Measurements from ENCODE around the gene SPECC1L.
"Not testable (repeated sequence)": the region's sequence is repeated elsewhere in the genome, so short reads cannot be mapped to it uniquely, and the experiment has no call there.

SPECC1L gene

DNA sequence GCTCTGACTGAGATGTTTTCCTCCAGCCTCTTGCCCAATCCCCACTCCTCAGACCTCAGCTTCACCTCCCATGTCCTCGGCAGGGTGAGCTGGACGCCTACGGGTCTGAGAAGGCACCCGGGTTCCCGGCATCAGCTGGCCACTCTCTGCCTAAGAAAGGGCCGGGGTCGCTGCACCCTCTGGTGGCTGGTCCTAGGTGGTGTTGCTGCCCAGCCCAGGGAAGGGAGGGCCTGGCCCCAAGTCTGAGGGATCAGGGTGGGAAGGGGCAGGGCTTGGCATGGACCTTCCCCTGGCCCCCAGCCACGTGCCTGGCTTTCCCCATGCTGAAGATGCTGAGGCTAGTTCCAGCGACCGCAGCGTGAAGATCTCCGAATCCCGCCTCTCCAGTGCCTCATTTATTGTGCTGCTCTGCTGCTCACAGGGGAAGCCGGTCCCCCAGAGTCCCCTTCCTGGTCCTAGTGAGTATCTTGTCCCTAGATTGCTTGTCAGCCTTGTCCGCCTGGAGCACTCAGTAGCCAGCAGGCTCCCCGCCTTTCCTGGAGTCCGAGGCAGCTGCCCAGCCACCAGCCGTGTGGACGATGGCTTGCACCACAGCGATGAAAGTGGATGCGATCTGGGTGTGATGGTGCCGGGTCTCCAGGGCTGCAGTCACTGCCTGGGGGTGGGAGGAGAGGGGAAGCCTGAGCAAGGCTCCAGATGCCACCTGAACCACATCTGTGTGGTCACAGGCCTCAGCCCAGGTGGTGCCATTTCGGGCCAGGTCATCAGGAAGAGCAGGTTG lies 22.9 kb upstream of the SPECC1L start:
- peak; percentile 89 for DNase-seq

DNA sequence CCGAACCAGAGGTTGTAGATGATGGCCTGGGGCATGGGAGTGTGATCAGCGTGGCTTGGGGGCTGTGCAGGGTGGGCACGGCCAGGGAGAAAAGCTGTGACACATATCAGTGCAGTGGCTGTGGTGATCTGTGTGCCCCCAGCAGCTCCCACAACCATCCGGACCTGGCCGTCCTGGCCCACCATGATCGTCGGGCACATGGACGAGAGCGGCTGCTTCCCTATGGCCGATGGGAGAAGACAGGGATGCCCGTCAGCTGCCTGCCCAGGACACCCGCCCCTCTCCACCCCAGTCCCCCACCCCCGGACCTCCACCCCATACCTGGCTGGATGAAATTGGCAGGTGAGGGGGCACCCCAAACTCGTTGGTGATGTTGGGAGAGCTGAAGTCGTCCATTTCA lies 22.0 kb upstream of the SPECC1L start:
- not testable (repeated sequence) for DNase-seq

DNA sequence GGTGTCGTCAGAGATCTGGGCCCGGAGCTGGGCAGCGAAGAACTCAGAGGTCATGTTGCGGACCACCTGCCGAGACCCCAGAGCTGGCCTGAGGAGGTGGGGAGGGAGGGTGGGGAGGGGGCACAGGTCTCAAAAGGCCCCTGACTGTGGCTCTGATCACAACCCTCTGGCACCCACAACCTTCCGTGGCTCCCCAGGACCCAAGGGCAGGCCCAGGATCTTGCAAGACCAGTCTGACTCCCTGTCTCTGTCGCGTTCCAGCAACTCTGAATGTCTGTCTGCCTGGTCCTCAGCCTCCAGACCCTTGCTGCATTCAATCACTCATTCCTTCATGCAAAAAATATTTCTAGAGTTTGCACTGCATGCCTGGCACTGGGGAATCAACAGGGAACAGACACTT lies 21.2 kb upstream of the SPECC1L start:
- DNase-seq, result not testable (repeated sequence)

DNA sequence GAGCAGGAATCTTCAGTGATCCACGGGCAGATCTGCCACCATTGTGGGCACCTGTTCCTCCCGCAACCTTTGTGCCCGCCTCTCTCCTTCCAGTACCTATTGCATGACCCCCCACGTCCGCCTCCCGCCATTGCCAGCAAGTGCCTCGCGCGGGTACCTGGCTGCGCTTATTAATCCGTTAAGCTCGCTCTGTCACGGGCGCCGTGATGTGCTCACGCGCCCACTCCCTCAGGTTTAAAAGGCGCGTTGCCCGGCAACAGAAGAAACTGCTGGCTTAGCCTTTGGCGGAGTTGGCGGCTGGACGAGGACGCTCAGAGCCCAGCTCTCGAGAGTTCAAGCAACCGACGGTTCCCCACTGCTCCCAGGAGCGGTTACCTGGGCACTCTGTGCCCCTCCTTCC lies 19.3 kb upstream of the SPECC1L start:
- not testable (repeated sequence) for DNase-seq

DNA sequence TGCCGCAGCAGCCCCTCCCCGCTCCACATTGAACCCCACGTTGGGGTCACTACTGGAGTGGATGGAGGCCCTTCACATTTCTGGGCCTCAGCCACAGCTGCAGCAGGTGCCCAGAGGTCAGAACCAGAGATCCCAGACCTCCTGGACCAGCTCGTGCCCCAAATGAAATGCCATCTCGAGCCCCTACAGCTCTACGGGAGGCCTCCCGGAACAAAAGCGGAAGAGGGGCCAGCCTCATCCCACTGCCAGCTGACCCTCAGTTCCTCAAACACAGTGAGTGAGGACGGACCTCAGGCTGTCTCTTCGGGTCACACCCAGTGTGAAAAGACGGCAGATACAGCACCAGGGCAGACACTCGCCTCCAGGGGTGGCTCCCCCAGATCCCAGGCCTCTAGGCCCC lies 17.5 kb upstream of the SPECC1L start:
- DNase-seq, result not testable (repeated sequence)

DNA sequence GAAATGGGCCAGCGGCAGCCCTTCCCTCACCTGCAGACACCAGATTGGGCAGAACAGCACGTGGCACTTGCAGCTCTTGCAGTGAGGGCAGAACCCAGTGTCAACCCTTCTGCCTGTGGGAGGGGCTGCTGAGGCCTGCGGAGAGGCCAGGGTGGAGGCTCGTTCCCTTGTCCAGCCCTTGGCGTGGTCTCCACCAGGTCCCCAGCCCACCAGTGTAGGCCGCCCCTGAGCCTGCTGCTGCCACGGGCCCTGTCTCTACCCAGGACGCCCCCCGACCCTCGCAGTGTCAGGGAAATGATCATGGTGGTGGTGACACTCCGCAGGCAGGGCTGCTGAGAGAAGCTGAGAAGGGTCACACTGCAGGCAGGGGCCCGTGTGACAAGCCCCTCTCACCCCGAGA lies 14.5 kb upstream of the SPECC1L start:
- not testable (repeated sequence) for DNase-seq

DNA sequence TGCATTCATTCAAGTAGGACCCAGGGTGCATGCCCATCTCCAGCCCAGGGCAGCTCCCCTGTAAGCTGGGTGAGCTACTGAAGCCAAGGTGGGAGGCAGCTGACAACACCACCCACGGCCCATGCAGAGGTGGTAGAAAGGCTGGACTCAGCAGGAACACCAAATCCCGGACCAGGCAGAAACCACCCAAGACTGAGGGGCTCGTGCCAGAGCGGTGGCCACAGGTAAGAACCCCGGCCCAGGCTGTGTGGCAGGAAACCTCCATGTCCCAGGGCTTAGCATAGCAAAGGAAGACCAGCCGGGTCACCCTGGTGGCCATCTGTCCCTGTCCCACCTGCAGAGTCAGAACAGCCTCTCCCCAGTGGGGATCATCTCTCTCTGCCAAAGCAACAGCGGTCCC lies 13.9 kb upstream of the SPECC1L start:
- not testable (repeated sequence) for DNase-seq

DNA sequence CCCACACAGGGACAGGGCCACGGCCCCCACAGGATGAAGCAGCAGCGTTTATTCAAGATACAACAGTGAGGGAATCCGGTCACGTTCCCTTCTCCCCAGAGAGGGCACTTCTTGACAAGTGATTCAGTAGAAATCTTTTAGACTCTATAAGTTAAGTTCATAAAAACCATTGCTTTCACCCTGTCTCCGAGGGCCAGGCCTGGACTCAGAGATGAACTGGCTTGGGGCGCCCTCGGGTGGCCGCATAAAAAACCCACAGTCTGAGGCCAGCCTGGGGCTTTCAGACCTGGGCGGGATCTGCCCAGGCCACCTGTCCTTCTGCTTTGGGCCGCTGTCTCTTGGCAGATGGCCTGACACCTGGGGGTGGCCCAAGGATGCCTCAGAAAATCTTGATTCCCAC lies 11.2 kb upstream of the SPECC1L start:
- peak; percentile 73 for DNase-seq

DNA sequence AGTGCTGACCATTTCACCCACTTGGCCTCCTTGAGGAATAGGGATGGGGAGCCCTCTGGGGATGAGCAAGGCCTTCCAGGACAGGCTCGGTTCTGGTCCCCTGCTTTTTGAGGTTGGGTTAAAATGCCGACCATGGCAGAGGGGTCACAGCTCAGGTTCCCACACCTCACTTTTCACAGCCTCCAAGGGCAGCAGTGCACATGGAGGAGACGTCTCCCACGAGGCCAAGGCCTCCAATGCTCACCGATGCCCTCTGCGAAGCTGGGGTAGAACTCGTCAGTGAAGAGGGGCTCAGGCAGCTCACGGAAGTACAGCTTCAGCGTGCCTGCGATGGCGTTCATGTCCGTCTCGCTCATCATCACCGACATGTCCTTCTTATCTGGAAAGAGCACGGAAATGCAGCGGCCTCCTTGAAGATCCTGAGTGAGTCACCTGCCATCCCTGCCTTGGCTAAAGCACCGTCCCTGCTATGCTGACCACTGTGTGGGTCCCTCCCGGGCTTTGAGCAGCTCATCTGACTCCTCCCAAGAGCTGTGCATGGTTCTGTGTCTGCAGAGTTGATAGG lies 8.4 kb upstream of the SPECC1L start:
- not testable (repeated sequence) for DNase-seq

DNA sequence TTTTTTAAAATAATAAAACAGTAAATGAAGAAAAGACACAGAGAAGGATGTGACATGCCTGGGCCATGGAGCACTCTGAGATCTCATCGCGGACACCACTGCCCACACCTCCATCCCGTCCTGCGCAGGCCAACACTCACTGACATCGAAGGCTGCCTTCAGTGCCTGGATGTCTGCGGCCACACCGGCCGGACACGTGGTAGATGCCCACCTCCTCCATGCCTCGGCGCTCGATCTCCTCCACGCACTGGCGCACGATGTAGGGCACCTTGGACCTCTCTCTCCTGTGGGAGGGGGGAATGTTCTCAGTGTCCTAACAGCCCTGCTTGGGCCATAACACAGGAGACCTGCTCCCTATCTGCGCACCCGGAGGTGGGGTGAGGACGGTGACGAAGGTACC lies 7.2 kb upstream of the SPECC1L start:
- DNase-seq, result not testable (repeated sequence)

DNA sequence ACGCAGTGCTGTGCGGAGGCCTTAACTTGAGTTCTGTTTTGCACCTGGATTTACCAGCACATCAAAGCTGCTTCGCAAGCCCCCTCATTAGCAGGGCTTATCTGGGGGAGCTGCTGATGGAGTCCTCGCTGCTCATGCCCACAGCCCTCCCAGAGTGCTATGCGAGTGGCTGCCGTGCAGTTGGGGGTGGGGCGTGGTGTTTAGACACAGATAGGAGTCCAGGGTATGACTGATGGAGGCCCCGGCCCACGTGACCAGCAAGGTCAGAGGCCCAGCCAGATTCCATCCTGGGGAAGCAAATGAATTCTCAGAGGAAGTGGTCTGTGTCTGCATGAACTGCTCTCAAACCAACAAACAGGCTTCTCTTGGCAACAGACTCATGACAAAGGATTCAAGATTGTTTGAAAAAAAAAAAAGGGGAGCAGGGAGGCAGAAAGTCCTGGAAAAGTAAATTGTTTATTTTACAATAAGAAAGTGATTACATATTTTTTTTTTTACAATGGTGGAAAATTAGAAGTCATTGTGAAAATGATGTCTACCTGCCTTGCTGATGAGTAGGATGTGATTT lies 6.2 kb upstream of the SPECC1L start:
- not testable (repeated sequence) for DNase-seq

DNA sequence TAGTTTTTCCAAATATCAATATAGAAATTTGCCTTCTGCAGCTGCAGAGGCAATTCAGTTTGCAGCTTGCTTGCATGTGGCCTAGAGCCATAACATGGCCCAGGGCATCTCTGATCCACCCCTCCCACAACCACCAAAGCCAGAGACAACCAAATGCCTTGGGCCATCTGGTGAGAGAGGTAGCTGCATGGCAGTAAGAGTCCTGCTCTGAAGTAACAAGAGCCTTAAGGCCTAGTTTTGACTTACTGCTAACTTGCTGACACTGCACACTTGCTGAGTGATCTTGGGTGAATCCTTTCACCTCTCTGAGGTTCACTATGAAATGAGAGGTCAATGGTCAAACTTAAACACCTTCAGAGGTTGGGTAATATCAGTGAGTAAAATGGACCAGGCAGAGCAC lies 4.9 kb upstream of the SPECC1L start:
- DNase-seq, result peak; percentile 47

DNA sequence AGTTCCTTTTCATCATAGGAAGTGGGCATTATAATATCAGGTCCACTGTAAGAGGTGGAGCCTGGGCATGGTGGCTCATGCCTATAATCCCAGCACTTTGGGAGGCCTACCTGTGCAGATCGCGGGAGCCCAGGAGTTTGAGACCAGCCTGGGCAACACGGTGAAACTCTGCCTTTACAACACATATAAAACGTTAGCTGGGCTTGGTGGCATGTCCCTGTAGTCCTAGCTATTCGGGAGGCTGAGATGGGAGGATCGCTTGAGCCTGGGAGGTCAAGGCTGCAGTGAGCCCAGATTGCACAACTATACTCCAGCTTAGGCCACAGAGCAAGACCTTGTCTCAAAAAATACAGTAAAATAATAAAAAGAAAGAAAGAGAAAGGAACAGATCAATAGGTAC lies 4.1 kb upstream of the SPECC1L start:
- DNase-seq, result not testable (repeated sequence)

DNA sequence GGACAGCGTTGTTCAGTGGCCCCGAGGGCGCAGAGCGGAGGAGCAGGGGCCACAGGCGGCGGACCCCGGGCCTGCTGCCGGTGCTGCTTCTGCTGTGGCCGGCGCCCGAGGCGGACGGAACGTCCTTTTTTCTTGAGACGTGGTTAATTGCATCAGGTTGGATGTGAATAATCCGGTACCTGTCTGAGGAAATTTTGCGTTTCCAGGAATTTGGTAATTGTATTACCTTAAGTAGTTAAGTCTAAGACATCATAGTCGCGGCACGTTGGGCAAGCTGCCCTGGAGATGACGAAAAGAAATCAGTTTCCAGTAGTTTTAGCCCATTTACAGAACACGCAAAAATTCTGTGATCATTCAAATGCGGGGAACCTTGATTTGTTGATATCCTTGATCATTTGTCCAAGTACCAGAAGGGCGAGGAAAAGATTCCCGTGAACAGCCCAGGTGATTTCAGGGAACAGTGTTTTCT lies 789 bp downstream of the SPECC1L start:
- DNase-seq, result peak; percentile 74

DNA sequence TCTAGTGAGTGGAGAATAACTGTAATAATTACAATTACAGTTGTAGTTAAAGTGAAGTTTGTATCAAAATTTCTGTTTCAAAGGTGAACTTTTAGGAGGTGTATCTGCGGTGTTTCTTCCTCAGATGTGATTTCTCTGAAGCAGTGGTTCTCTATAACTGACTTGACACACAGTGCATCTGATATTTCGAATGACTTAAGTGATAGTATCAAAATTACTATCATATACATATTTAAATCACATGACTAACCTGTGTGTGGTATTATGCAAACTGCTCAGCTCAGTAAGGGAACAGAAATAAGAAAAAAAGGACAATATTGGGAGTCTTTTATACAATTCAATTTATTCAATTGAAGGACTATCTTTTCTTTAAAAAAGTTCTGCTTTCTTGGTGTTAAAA lies 2.4 kb downstream of the SPECC1L start:
- DNase-seq, result not testable (repeated sequence)

DNA sequence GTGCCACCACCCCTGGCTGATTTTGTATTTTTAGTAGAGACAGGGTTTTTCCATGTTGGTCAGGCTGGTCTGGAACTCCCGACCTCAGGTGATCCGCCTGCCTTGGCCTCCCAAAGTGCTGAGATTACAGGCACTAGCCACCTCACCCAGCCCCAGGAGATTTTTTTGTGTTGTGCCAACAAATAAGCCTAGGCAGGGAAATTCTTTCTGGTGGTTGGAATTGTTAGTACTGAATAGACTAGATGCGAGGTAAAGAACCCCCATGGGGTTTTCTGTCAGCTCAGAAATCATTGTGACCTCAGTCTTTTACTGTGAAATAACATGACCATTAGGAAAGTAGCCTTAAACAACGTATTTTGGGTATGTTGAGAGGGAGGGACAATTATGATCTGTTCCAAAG lies 3.3 kb downstream of the SPECC1L start:
- DNase-seq, result not testable (repeated sequence)

DNA sequence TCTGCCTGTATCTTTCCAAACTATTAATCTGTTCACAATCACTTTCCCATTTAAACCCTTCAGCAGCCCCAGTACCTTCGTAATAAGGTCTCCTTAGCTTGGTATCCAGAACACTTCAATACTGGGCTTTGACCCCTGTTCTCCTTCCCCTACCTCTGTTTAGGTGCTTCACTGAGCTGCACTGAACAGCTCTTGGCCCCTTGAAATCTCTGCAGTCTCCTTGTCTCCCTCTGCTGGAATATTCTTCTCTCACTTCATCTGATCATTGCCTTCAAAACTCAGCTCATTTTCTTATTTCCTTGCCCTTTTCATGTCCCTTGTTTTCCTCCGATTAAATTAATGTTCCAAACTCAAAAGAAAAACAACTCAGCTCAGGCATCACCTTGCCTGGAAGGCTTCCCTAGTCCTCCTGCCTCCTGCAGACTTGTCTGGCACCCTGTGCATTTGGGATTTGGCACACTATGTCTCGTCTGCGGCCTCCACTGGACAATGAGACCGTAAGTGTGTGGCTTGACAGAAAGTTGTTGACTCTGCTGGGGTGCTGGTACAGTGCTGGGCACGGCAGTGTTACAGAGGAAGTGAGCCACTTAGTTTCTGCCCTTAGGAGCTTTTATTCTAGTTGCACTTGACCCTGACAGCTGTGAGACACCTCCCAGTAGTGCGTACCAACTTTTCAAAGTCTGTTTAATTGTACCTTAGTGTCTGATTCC lies 4.2 kb downstream of the SPECC1L start:
- not testable (repeated sequence) for DNase-seq

DNA sequence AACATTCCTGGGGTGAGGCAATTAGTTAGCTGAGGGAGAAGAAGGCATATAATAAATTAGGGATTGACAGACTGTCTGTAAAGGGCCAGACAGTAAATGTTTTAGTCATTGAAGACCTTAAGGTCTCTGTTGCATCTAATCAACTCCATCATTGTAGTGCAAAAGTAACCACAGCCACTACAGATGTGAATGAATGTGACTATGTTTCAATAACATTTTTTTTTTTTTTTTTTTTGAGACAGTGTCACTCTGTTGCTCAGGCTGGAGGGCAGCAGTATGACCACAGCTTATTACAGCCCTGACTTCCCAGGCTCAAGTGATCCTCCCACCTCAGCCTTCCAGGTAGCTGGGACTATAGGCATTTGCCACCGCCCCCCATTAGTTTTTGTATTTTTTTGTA lies 9.7 kb downstream of the SPECC1L start:
- not testable (repeated sequence) for DNase-seq

DNA sequence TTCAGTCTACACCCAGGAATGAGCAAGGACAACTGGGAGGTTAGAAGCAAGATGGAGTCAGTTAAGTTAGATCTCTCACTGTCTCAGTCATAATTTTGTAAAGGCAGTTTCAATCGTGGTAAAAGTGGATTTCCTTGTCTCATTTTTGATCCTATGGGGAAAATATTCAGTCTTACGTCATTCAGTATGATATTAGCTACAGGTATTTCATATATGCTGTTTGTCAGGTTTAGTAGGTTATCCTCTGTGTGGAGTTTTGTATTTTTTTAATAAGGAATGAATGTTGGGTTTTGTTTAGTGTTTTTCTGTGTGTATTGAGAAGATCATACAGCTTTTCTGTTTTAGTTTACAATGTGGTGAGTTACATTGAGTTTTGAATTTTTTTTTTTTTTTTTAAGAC lies 11.8 kb downstream of the SPECC1L start:
- DNase-seq, result no peak

DNA sequence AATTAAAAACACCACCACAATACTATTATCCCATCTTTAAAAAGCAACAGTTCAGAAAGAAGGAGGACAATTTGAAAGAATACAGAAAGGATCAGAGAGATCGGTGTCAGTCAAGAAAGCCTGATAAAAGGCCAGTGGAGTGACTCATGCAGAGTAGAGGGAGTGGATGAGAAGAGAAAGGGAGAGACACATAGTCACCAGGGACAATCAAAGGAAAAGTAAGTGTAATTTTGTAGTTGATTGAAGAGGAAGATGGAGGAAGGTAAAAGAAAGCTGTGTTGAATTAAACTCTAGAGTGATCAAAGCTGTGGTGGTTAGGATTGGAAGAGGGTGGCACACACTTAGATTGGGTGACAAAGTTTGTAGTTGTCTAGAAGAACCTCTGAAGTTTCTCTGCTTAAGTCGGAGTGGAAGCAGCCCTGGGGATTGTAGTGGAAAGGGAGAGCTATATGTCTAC lies 14.1 kb downstream of the SPECC1L start:
- DNase-seq, result no peak

DNA sequence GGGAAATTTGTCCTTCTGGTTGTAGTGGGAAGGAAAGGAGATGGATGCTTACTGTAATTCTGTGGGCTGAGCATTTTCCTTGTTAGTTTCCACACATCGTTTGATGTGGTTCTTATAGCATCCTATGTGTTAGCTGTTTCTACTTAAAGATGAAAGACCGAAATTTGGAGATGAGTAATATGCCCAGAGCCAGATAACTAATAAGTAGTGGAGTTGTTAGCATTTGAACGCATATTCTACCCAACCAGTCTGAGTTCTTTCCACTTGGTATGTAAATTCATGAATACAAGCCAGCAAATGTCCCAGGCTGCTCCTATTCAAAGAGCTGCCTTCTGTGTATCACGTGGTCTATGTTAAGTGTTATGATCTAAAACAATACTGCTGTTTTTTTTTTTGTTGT lies 14.6 kb downstream of the SPECC1L start:
- no peak for DNase-seq

DNA sequence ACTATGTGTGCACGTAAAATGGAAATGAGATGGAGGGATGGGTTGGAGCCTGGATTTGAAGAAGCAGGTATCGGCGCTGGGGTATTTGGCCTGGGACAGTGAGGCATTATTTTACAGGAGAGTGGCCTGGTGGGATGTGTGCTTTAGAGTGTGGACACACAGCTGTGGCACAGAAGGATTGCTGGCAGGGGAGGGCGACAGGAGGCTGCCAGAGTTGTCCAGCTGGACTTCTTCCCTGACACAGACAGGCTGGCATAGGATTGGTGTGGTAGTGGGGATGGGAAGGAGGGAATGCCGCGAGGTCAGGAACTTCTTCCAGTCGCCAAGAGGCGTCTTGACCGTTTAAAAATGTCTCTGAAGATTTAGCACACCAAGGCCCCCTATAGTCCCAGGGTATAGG lies 16.6 kb downstream of the SPECC1L start:
- DNase-seq, result not testable (repeated sequence)

DNA sequence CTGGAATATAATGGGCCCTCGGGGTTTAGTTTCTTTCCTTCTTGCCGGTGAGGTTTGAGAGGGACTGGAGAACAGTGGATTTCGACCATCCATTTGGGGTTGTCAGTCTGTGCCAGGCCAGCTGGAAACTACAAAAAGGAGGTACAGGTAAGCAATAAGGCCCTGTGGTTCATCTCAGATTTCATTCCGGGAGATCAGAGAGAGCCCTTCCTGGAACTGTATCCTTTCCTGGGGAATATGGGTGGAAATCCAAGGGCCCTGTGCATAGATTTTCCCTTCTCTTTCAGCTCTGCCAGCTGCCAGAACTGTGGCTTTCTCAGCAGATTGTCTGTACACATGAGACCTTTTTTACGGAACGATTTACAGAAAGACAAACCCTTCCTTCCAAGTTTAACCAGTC lies 17.2 kb downstream of the SPECC1L start:
- DNase-seq, result not testable (repeated sequence)
